Chondrocyte (in vitro differentiated cells): Measurements from ENCODE around the gene DGKH. TPM values are rescaled to one million over a fixed set of nuclear protein-coding genes. Genes with fewer than 3 reads are reported as not detected.

Experiments used
- DNase-seq: peaks from one replicate; pipeline ENCODE4 v3.0.0; 2021; ENCODE audit warnings: mixed read lengths, low spot score
- H3K27ac Mint-ChIP-seq: one replicate; pipeline ENCODE4 v1.8.0; 2021; ENCODE audit warnings: mild to moderate bottlenecking, moderate library complexity, mixed read lengths; ENCODE audit not compliant: unreplicated experiment
- H3K27me3 Mint-ChIP-seq: 2 replicates; pipeline ENCODE4 v1.8.0; 2021; ENCODE audit warnings: low read depth, mixed read lengths
- H3K36me3 Mint-ChIP-seq: 2 replicates; pipeline ENCODE4 v1.8.0; 2021; ENCODE audit warnings: low read depth, mixed read lengths
- H3K4me1 Mint-ChIP-seq: 2 replicates; pipeline ENCODE4 v1.8.0; 2021; ENCODE audit warnings: low read depth, mild to moderate bottlenecking, mixed read lengths
- H3K4me3 Mint-ChIP-seq: one replicate; pipeline ENCODE4 v1.8.0; 2021; ENCODE audit warnings: mild to moderate bottlenecking, moderate library complexity, mixed read lengths; ENCODE audit not compliant: unreplicated experiment
- H3K9me3 Mint-ChIP-seq: 2 replicates; pipeline ENCODE4 v1.8.0; 2021; ENCODE audit warnings: low read depth, mixed read lengths
- CTCF ChIP-seq: fragments of 200-600 bp; sonication (generic); IDR thresholded peaks from 2 replicates; pipeline ENCODE4 v1.5.0; 2021; ENCODE audit warnings: antibody characterized with exemption, mild to moderate bottlenecking, moderate library complexity
- total RNA-seq: library from RNA; stranded (reverse); gene quantifications from 3 replicates; pipeline ENCODE4 v1.2.1, GENCODE V29; 2021

DGKH gene
- total RNA-seq, 1 donor from 2014 or later, result 14.7 TPM

GRCh38 chr13:42110410-42111155 is 62.1 kb downstream of the DGKH start:
- no peaks in the 10 kb centered on the region for H3K27me3 Mint-ChIP-seq
- peaks cover 37% of the 10 kb centered on the region for H3K4me1 Mint-ChIP-seq
- H3K9me3 Mint-ChIP-seq, result no peaks in the 10 kb centered on the region
- no peak overlapping the region for H3K4me3 Mint-ChIP-seq
- no peak for DNase-seq
- peak; percentile 89 for TF ChIP-seq CTCF
- H3K36me3 Mint-ChIP-seq, result peaks cover 3% of the 10 kb centered on the region
- peak overlapping the region; percentile 1 for H3K27ac Mint-ChIP-seq

- DNase-seq, result no peak
- H3K4me1 Mint-ChIP-seq, result peaks cover 31% of the 10 kb centered on the region
- H3K4me3 Mint-ChIP-seq, result no peak overlapping the region
- H3K27me3 Mint-ChIP-seq, result no peaks in the 10 kb centered on the region
- TF ChIP-seq CTCF, result no peak
- H3K27ac Mint-ChIP-seq, result no peak overlapping the region
- H3K9me3 Mint-ChIP-seq, result no peaks in the 10 kb centered on the region
- H3K36me3 Mint-ChIP-seq, result no peaks in the 10 kb centered on the region
Measured at GRCh38 chr13:42112864-42113263, 64.4 kb downstream of the DGKH start.

GRCh38 chr13:42113478-42113877 is 65.0 kb downstream of the DGKH start:
- DNase-seq, result no peak
- Mint-ChIP-seq H3K4me1 (peaks cover 31% of the 10 kb centered on the region), H3K9me3 (no peaks in the 10 kb centered on the region), H3K36me3 (no peaks in the 10 kb centered on the region), H3K4me3 (no peak overlapping the region), H3K27ac (no peak overlapping the region), H3K27me3 (no peaks in the 10 kb centered on the region)
- TF ChIP-seq CTCF, result no peak

- no peak overlapping the region for H3K27ac Mint-ChIP-seq
- no peak overlapping the region for H3K4me3 Mint-ChIP-seq
- no peak for TF ChIP-seq CTCF
- DNase-seq, result no peak
- H3K36me3 Mint-ChIP-seq, result no peaks in the 10 kb centered on the region
- H3K27me3 Mint-ChIP-seq, result no peaks in the 10 kb centered on the region
- peaks cover 31% of the 10 kb centered on the region for H3K4me1 Mint-ChIP-seq
- no peaks in the 10 kb centered on the region for H3K9me3 Mint-ChIP-seq
Measured at GRCh38 chr13:42114278-42114677, 65.8 kb downstream of the DGKH start.

- Mint-ChIP-seq H3K4me1 (peaks cover 34% of the 10 kb centered on the region), H3K9me3 (no peaks in the 10 kb centered on the region), H3K4me3 (no peak overlapping the region), H3K27me3 (no peaks in the 10 kb centered on the region), H3K27ac (no peak overlapping the region), H3K36me3 (no peaks in the 10 kb centered on the region)
- no peak for TF ChIP-seq CTCF
- no peak for DNase-seq
Measured at GRCh38 chr13:42114912-42115311, 66.5 kb downstream of the DGKH start.
